Liver (tissue), 9 donors: ENCODE results near the gene HDAC9. TPM values are rescaled to one million over a fixed set of nuclear protein-coding genes. Genes with fewer than 3 reads are reported as not detected.

Experiments
- DNase-seq: peaks from one replicate; pipeline ENCODE4 v3.0.0-alpha.2; 2017; ENCODE audit warnings: low spot score
- H3K27ac ChIP-seq, 2 donors: one replicate each; pipeline ENCODE4 v1.7.0; 2013; ENCODE audit warnings: inconsistent platforms in 2 of 2, low read length in 2 of 2, control low read depth in 1 of 2, low read depth in 1 of 2, mild to moderate bottlenecking in 1 of 2
- H3K27me3 ChIP-seq, 4 donors: one replicate each; pipeline versions ENCODE4 v1.6.1 to v1.7.0; 2013; ENCODE audit warnings: low read length in 3 of 4, inconsistent platforms in 1 of 4, mild to moderate bottlenecking in 1 of 4, moderate library complexity in 1 of 4; ENCODE audit not compliant: control insufficient read depth in 4 of 4, insufficient read depth in 4 of 4
- H3K36me3 ChIP-seq, 4 donors: one replicate each; pipeline versions ENCODE4 v1.6.1 to v1.7.0; 2013; ENCODE audit warnings: low read length in 3 of 4, mild to moderate bottlenecking in 3 of 4, low read depth in 1 of 4, moderate library complexity in 1 of 4; ENCODE audit not compliant: control insufficient read depth in 4 of 4, insufficient read depth in 3 of 4
- H3K4me1 ChIP-seq, 4 donors: one replicate each; pipeline versions ENCODE4 v1.6.1 to v1.7.0; 2013; ENCODE audit warnings: low read length in 3 of 4, mild to moderate bottlenecking in 3 of 4, moderate library complexity in 1 of 4; ENCODE audit not compliant: control insufficient read depth in 4 of 4, insufficient read depth in 4 of 4
- H3K4me3 ChIP-seq, 3 donors: one replicate each; pipeline versions ENCODE4 v1.6.1 to v1.7.0; 2013; ENCODE audit warnings: low read length in 3 of 3, control low read depth in 1 of 3, low read depth in 1 of 3, mild to moderate bottlenecking in 1 of 3
- H3K9ac ChIP-seq, 2 donors: one replicate each; pipeline ENCODE4 v1.7.0; 2013; ENCODE audit warnings: low read length in 2 of 2, mild to moderate bottlenecking in 2 of 2, moderate library complexity in 2 of 2, control low read depth in 1 of 2, low read depth in 1 of 2
- H3K9me3 ChIP-seq, 4 donors: one replicate each; pipeline versions ENCODE4 v1.6.1 to v1.7.0; 2013; ENCODE audit warnings: low read length in 3 of 4; ENCODE audit not compliant: control insufficient read depth in 4 of 4
- ATF3 ChIP-seq: IDR thresholded peaks from 2 replicates; pipeline ENCODE4 v1.6.1; 2016; ENCODE audit warnings: antibody characterized with exemption
- CTCF ChIP-seq: fragments of 150-350 bp; IDR thresholded peaks from 2 replicates; pipeline ENCODE4 v1.5.1; 2017; ENCODE audit warnings: improper control_type of control experiment, low read depth, low read length; ENCODE audit not compliant: missing input control
- EGR1 ChIP-seq, 2 donors: IDR thresholded peaks; 2 replicates each; pipeline ENCODE4 v1.6.1; 2016 to 2018; ENCODE audit warnings: antibody characterized with exemption in 2 of 2, low read depth in 2 of 2
- FOXA1 ChIP-seq: IDR thresholded peaks from 2 replicates; pipeline ENCODE4 v1.6.1; 2016; ENCODE audit warnings: antibody characterized with exemption
- FOXA2 ChIP-seq: IDR thresholded peaks from 2 replicates; pipeline ENCODE4 v1.6.1; 2016; ENCODE audit warnings: antibody characterized with exemption
- GABPA ChIP-seq, 2 donors: IDR thresholded peaks in 1 of 2; conservative IDR thresholded peaks in 1 of 2; 2 replicates each; pipeline ENCODE4 v1.6.1; 2016; ENCODE audit warnings: antibody characterized with exemption in 2 of 2, mild to moderate bottlenecking in 1 of 2, moderate library complexity in 1 of 2
- HNF4A ChIP-seq, 2 donors: conservative IDR thresholded peaks; 2 replicates each; pipeline ENCODE4 v1.6.1; 2016; ENCODE audit warnings: antibody characterized with exemption in 2 of 2, mild to moderate bottlenecking in 2 of 2
- HNF4G ChIP-seq: IDR thresholded peaks from 2 replicates; pipeline ENCODE4 v1.6.1; 2016; ENCODE audit warnings: antibody characterized with exemption
- JUND ChIP-seq, 2 donors: IDR thresholded peaks; 2 replicates each; pipeline ENCODE4 v1.6.1; 2016; ENCODE audit warnings: antibody characterized with exemption in 2 of 2
- MAX ChIP-seq: IDR thresholded peaks from 2 replicates; pipeline ENCODE4 v1.6.1; 2016; ENCODE audit warnings: antibody characterized with exemption
- NR2F2 ChIP-seq: IDR thresholded peaks from 2 replicates; pipeline ENCODE4 v1.6.1; 2016; ENCODE audit warnings: antibody characterized with exemption
- RAD21 ChIP-seq, 2 donors: IDR thresholded peaks; 2 replicates each; pipeline ENCODE4 v1.6.1; 2016; ENCODE audit warnings: antibody characterized with exemption in 2 of 2, mild to moderate bottlenecking in 2 of 2
- REST ChIP-seq: IDR thresholded peaks from 2 replicates; pipeline ENCODE4 v1.6.1; 2016; ENCODE audit warnings: antibody characterized with exemption, mild to moderate bottlenecking
- RXRA ChIP-seq, 2 donors: IDR thresholded peaks; 2 replicates each; pipeline ENCODE4 v1.6.1; 2017 to 2018; ENCODE audit warnings: antibody characterized with exemption in 2 of 2, mild to moderate bottlenecking in 1 of 2
- SP1 ChIP-seq: IDR thresholded peaks from 2 replicates; pipeline ENCODE4 v1.6.1; 2018; ENCODE audit warnings: antibody characterized with exemption, mild to moderate bottlenecking
- TAF1 ChIP-seq: conservative IDR thresholded peaks from 2 replicates; pipeline ENCODE4 v1.6.1; 2016; ENCODE audit warnings: antibody characterized with exemption, mild to moderate bottlenecking
- YY1 ChIP-seq: IDR thresholded peaks from 2 replicates; pipeline ENCODE4 v1.6.1; 2016; ENCODE audit warnings: antibody characterized with exemption, mild to moderate bottlenecking
- ZBTB33 ChIP-seq: IDR thresholded peaks from 2 replicates; pipeline ENCODE4 v1.6.1; 2016; ENCODE audit warnings: antibody characterized with exemption
- WGBS: extraction: QIAGEN DNeasy Blood & Tissue Kit; methylation state at CpG from one replicate; pipeline ENCODE4 v1.1.7; 2013; 5-methylcytosine and 5-hydroxymethylcytosine counted together
- polyA plus RNA-seq, 2 donors: library from polyadenylated mRNA; stranded (reverse) in 1 of 2; unstranded in 1 of 2; fragments of 200-250 nt in 1 of 2; fragments of >200 nt in 1 of 2; fragmentation: Nextera tagmentation in 1 of 2; extraction: Ambion mirVana in 1 of 2; gene quantifications; one replicate each; pipeline versions ENCODE4 v1.2.1 to v1.2.3, GENCODE V29; 2013 to 2015
- total RNA-seq, 2 donors: library from RNA; depleted of rRNA; stranded (reverse); fragments of >200 nt; gene quantifications; one replicate each; pipeline ENCODE4 v1.2.3, GENCODE V29; 2014
- donor health status: healthy.
- donor health status: healthy.
- donor health status: healthy.
- donor health status: healthy.
- donor health status: healthy.

The HDAC9 gene
- total and polyA plus RNA-seq, 4 donors, result 1.0 to 10.1 (median 2.3) TPM

GRCh38 chr7:18684916-18685315 lies 189.4 kb downstream of the HDAC9 start:
- H3K36me3 ChIP-seq, result no peaks in the 10 kb centered on the region
- WGBS, result 19% methylated on average over 1 of the region's 1 CpG

GRCh38 chr7:18685971-18686370 lies 190.4 kb downstream of the HDAC9 start:
- Histone ChIP-seq H3K27ac (no peak overlapping the region), H3K4me1 (no peaks in the 10 kb centered on the region), H3K27me3 (no peaks in the 10 kb centered on the region), H3K36me3 (no peaks in the 10 kb centered on the region), H3K9ac (no peak overlapping the region), H3K9me3 (no peaks in the 10 kb centered on the region), H3K4me3 (no peak overlapping the region)
- DNase-seq, result no peak
- TF ChIP-seq ZBTB33 (no peak), FOXA2 (no peak), GABPA (IDR thresholded peaks at IDR 0.05 in 1 of 2, conservative IDR thresholded peaks at IDR 0.05 in 1 of 2) (no peak), HNF4A (conservative IDR thresholded peaks at IDR 0.05) (no peak), FOXA1 (no peak), TAF1 (no peak), MAX (no peak), RAD21 (IDR thresholded peaks at IDR 0.05) (no peak), JUND (IDR thresholded peaks at IDR 0.05) (no peak), RXRA (IDR thresholded peaks at IDR 0.05) (no peak), HNF4G (no peak), SP1 (no peak), YY1 (no peak), EGR1 (IDR thresholded peaks at IDR 0.05; ENCODE audit: low read depth in 2 of 2) (no peak), NR2F2 (no peak), REST (no peak), CTCF (no peak), ATF3 (no peak)

More at GRCh38 chr7:18684916-18685315, 189.4 kb downstream of the HDAC9 start:
- no peaks in the 10 kb centered on the region for H3K27me3 ChIP-seq
- no peak overlapping the region for H3K27ac ChIP-seq
- no peaks in the 10 kb centered on the region for H3K4me1 ChIP-seq
- H3K9me3 ChIP-seq, result no peaks in the 10 kb centered on the region
- no peak overlapping the region for H3K4me3 ChIP-seq
- H3K9ac ChIP-seq, result no peak overlapping the region
- TF ChIP-seq TAF1 (no peak), GABPA (IDR thresholded peaks at IDR 0.05 in 1 of 2, conservative IDR thresholded peaks at IDR 0.05 in 1 of 2) (no peak), FOXA1 (no peak), SP1 (no peak), ATF3 (no peak), EGR1 (IDR thresholded peaks at IDR 0.05; ENCODE audit: low read depth in 2 of 2) (no peak), CTCF (no peak), RAD21 (IDR thresholded peaks at IDR 0.05) (no peak), NR2F2 (no peak), FOXA2 (no peak), HNF4A (conservative IDR thresholded peaks at IDR 0.05) (no peak)
- no peak for DNase-seq
